Astrocyte (in vitro differentiated cells and primary cell): ENCODE measurements around the gene HEXD. TPM values are rescaled to one million over a fixed set of nuclear protein-coding genes. Genes with fewer than 3 reads are reported as not detected.

Experiments used
- DNase-seq: peaks from one replicate; pipeline ENCODE4 v3.0.0-alpha.2; 2010; ENCODE audit warnings: low read depth
- FAIRE-seq: peaks from 2 replicates; lab custom pipeline; 2011; peaks lifted over from hg19 to GRCh38; lab: Jason Lieb, UNC
- H2AFZ ChIP-seq: 2 replicates; pipeline ENCODE4 v1.6.0; 2012; ENCODE audit warnings: low read depth, low read length, inconsistent platforms
- H3K27ac ChIP-seq: 2 replicates; pipeline ENCODE4 v1.5.1; 2011; ENCODE audit warnings: low read depth, low read length, inconsistent platforms
- H3K27me3 ChIP-seq: 2 replicates; pipeline ENCODE4 v1.6.0; 2011; ENCODE audit warnings: low read length, inconsistent platforms; ENCODE audit not compliant: insufficient read depth
- H3K36me3 ChIP-seq: 2 replicates; pipeline ENCODE4 v1.5.1; 2011; ENCODE audit warnings: low read length, inconsistent platforms; ENCODE audit not compliant: insufficient read depth
- H3K4me1 ChIP-seq: 2 replicates; pipeline ENCODE4 v1.5.1; 2011; ENCODE audit warnings: low read length, inconsistent platforms; ENCODE audit not compliant: insufficient read depth
- H3K4me2 ChIP-seq: 2 replicates; pipeline ENCODE4 v1.6.0; 2012; ENCODE audit warnings: low read length, inconsistent platforms
- H3K4me3 ChIP-seq: 2 replicates; pipeline ENCODE4 v1.5.1; 2011; ENCODE audit warnings: low read depth, mild to moderate bottlenecking, low read length, inconsistent platforms; ENCODE audit not compliant: insufficient read depth
- H3K79me2 ChIP-seq: 2 replicates; pipeline ENCODE4 v1.6.0; 2012; ENCODE audit warnings: mild to moderate bottlenecking, low read length, inconsistent platforms; ENCODE audit not compliant: insufficient read depth
- H3K9ac ChIP-seq: 2 replicates; pipeline ENCODE4 v1.6.0; 2012; ENCODE audit warnings: mild to moderate bottlenecking, low read length, inconsistent platforms
- H3K9me3 ChIP-seq: 2 replicates; pipeline ENCODE4 v1.5.1; 2012; ENCODE audit warnings: low read depth, mild to moderate bottlenecking, low read length, inconsistent platforms; ENCODE audit not compliant: insufficient read depth
- H4K20me1 ChIP-seq: 2 replicates; pipeline ENCODE4 v1.6.0; 2012; ENCODE audit warnings: low read length, inconsistent platforms; ENCODE audit not compliant: insufficient read depth
- H3K27ac Mint-ChIP-seq: one replicate; pipeline ENCODE4 v1.8.0; 2021; ENCODE audit warnings: mild to moderate bottlenecking, mixed read lengths; ENCODE audit not compliant: unreplicated experiment
- H3K27me3 Mint-ChIP-seq: one replicate; pipeline ENCODE4 v1.8.0; 2021; ENCODE audit warnings: low read depth, mixed read lengths; ENCODE audit not compliant: unreplicated experiment
- H3K36me3 Mint-ChIP-seq: one replicate; pipeline ENCODE4 v1.8.0; 2021; ENCODE audit warnings: low read depth, mixed read lengths; ENCODE audit not compliant: unreplicated experiment
- H3K4me1 Mint-ChIP-seq: one replicate; pipeline ENCODE4 v1.8.0; 2021; ENCODE audit warnings: low read depth, mixed read lengths; ENCODE audit not compliant: unreplicated experiment
- H3K4me3 Mint-ChIP-seq: one replicate; pipeline ENCODE4 v1.8.0; 2021; ENCODE audit warnings: mild to moderate bottlenecking, moderate library complexity, mixed read lengths; ENCODE audit not compliant: unreplicated experiment
- H3K9me3 Mint-ChIP-seq: one replicate; pipeline ENCODE4 v1.8.0; 2021; ENCODE audit warnings: mild to moderate bottlenecking, mixed read lengths; ENCODE audit not compliant: unreplicated experiment
- EZH2 ChIP-seq: IDR thresholded peaks from 2 replicates; pipeline ENCODE4 v1.6.1; 2012; ENCODE audit warnings: mild to moderate bottlenecking, low read length, inconsistent platforms; ENCODE audit not compliant: insufficient read depth
- total RNA-seq: library from RNA; stranded (reverse); gene quantifications from 2 replicates; pipeline ENCODE4 v1.2.1, GENCODE V29; 2021
- TF ChIP-seq, protein P1 (sequence below): IDR thresholded peaks from 2 replicates; pipeline ENCODE4 v1.5.1; 2011; ENCODE audit warnings: low read depth, mild to moderate bottlenecking, inconsistent platforms, low read length, moderate library complexity; ENCODE audit not compliant: insufficient read depth

HEXD gene
- total RNA-seq, 1 donor from 2014 or later, result 11.1 TPM

DNA sequence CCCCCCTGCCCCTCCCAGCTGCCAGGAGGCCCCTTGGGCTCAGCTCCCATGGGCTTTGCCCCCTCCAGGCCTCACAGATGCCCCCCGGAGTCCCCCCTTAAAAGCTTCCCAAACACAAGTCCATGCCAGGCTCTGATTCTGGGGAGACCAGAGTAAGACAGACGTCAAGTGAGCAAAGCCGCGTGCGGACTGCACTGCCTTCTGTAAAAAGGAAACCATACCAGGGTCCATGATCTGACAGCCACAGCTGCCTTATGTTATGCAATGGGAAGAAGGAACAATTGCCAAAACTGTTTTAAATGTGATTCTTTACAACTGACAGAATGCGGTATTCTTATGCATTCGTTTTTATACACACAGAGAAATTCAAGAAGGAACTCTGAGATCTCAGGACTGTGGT lies 17.9 kb upstream of the HEXD start:
- Mint-ChIP-seq H3K27me3 (no peaks in the 10 kb centered on the region), H3K27ac (no peak overlapping the region), H3K4me1 (peaks cover 5% of the 10 kb centered on the region), H3K9me3 (no peaks in the 10 kb centered on the region), H3K36me3 (no peaks in the 10 kb centered on the region), H3K4me3 (no peak overlapping the region)
- FAIRE-seq (no peak), DNase-seq (no peak)
- H4K20me1 ChIP-seq, result peaks cover 5% of the 10 kb centered on the region
- no peaks in the 10 kb centered on the region for H3K9me3 ChIP-seq
- no peak overlapping the region for H3K27ac ChIP-seq
- no peaks in the 10 kb centered on the region for H3K27me3 ChIP-seq
- no peak overlapping the region for H3K9ac ChIP-seq
- TF ChIP-seq EZH2, result no peak
- TF ChIP-seq, protein P1, sequence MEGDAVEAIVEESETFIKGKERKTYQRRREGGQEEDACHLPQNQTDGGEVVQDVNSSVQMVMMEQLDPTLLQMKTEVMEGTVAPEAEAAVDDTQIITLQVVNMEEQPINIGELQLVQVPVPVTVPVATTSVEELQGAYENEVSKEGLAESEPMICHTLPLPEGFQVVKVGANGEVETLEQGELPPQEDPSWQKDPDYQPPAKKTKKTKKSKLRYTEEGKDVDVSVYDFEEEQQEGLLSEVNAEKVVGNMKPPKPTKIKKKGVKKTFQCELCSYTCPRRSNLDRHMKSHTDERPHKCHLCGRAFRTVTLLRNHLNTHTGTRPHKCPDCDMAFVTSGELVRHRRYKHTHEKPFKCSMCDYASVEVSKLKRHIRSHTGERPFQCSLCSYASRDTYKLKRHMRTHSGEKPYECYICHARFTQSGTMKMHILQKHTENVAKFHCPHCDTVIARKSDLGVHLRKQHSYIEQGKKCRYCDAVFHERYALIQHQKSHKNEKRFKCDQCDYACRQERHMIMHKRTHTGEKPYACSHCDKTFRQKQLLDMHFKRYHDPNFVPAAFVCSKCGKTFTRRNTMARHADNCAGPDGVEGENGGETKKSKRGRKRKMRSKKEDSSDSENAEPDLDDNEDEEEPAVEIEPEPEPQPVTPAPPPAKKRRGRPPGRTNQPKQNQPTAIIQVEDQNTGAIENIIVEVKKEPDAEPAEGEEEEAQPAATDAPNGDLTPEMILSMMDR, result no peak
- peaks cover 6% of the 10 kb centered on the region for H3K4me1 ChIP-seq
- H3K4me3 ChIP-seq, result no peak overlapping the region
- H3K4me2 ChIP-seq, result no peak overlapping the region
- H3K79me2 ChIP-seq, result no peaks in the 10 kb centered on the region
- H3K36me3 ChIP-seq, result peaks cover 3% of the 10 kb centered on the region
- no peak overlapping the region for H2AFZ ChIP-seq

DNA sequence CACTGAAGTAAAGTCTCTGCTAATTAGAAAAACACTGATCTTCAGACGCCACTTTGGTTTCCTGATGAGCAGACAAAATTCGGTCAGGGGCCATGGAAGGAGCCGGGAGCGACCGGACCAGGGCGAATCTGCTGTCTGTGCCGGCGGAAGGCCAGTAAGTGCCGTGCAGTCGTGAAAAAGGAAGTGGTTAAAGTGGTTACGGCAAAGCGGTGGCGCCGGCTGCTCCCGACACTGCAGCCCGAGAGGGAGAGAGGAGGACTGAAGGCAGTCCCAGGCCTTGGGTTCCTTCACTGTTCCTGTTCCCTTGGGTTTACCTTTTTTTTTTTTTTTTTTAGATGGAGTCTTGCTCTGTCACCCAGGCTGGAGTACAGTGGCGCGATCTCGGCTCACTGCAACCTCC lies 17.3 kb upstream of the HEXD start:
- TF ChIP-seq, protein P1, result no peak
- no peak for TF ChIP-seq EZH2
- Histone ChIP-seq H3K36me3 (peaks cover 3% of the 10 kb centered on the region), H3K9me3 (no peaks in the 10 kb centered on the region), H3K79me2 (no peaks in the 10 kb centered on the region), H3K4me3 (no peak overlapping the region), H3K4me1 (peaks cover 6% of the 10 kb centered on the region), H3K4me2 (no peak overlapping the region), H2AFZ (no peak overlapping the region), H3K27me3 (no peaks in the 10 kb centered on the region), H3K9ac (no peak overlapping the region), H3K27ac (no peak overlapping the region), H4K20me1 (peaks cover 5% of the 10 kb centered on the region)
- no peak for DNase-seq
- Mint-ChIP-seq H3K36me3 (no peaks in the 10 kb centered on the region), H3K4me3 (no peak overlapping the region), H3K4me1 (peaks cover 5% of the 10 kb centered on the region), H3K27ac (no peak overlapping the region), H3K9me3 (no peaks in the 10 kb centered on the region), H3K27me3 (no peaks in the 10 kb centered on the region)
- no peak for FAIRE-seq

DNA sequence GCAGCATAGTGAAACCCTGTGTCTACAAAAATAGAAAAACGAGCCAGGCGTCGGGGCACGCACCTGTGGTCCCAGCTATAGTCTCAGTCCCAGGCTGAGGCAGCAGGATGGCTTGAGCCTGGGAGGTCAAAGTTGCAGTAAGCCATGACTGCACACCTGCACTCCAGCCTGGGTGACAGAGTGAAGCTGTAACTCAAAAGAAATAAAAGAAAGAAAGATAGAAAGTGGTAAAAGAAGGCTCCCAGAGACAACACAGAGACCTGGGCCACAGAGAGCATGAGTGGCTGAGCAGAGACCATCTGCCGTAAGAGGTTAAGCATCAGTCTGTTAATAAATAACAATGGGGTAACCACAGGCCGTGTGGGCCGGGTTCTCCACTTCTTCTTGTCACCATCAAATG lies 15.3 kb upstream of the HEXD start:
- Histone ChIP-seq H2AFZ (no peak overlapping the region), H3K4me2 (no peak overlapping the region), H3K27me3 (no peaks in the 10 kb centered on the region), H4K20me1 (peaks cover 9% of the 10 kb centered on the region), H3K4me1 (peaks cover 8% of the 10 kb centered on the region), H3K27ac (no peak overlapping the region), H3K9ac (no peak overlapping the region), H3K36me3 (peaks cover 3% of the 10 kb centered on the region), H3K79me2 (no peaks in the 10 kb centered on the region), H3K4me3 (no peak overlapping the region), H3K9me3 (no peaks in the 10 kb centered on the region)
- Mint-ChIP-seq H3K9me3 (no peaks in the 10 kb centered on the region), H3K4me1 (peaks cover 9% of the 10 kb centered on the region), H3K27me3 (no peaks in the 10 kb centered on the region), H3K36me3 (peaks cover 2% of the 10 kb centered on the region), H3K4me3 (no peak overlapping the region), H3K27ac (no peak overlapping the region)
- TF ChIP-seq, protein P1, result no peak
- no peak for TF ChIP-seq EZH2
- DNase-seq (no peak), FAIRE-seq (no peak)
